Measurements from ENCODE around the gene TEC. TPM values are rescaled to one million over a fixed set of nuclear protein-coding genes. Genes with fewer than 3 reads are reported as not detected.

Gene TEC
- total and polyA plus RNA-seq, 9 of the 15 experiments (the other 6 are each of a cell fraction or from before 2014, with no cell fraction given), result 5.3 to 14.7 (median 8.8) TPM

- TF ChIP-seq CREB3L1 (IDR thresholded peaks at IDR 0.05; ENCODE audit: borderline replicate concordance, low read depth) (no peak), SOX6 (IDR thresholded peaks at IDR 0.05) (0 out of 2 replicates have a peak, but pooled peaks have one; percentile 23), NCOA1 (IDR thresholded peaks at IDR 0.05; ENCODE audit: low read depth) (no peak), ZNF584 (CRISPR knock-in tag; IDR thresholded peaks at IDR 0.05; ENCODE audit: low read depth) (no peak), ARNT (IDR thresholded peaks at IDR 0.05) (0 out of 4 replicates have a peak, but pooled peaks of 1 of the 2 experiments have one; percentile 15), ARID1B (IDR thresholded peaks at IDR 0.05) (peak; percentile 29; the same call in 1 of the 2 replicates), ZBTB12 (CRISPR knock-in tag; IDR thresholded peaks at IDR 0.05) (no peak)
- TF ChIP-seq, protein P1, sequence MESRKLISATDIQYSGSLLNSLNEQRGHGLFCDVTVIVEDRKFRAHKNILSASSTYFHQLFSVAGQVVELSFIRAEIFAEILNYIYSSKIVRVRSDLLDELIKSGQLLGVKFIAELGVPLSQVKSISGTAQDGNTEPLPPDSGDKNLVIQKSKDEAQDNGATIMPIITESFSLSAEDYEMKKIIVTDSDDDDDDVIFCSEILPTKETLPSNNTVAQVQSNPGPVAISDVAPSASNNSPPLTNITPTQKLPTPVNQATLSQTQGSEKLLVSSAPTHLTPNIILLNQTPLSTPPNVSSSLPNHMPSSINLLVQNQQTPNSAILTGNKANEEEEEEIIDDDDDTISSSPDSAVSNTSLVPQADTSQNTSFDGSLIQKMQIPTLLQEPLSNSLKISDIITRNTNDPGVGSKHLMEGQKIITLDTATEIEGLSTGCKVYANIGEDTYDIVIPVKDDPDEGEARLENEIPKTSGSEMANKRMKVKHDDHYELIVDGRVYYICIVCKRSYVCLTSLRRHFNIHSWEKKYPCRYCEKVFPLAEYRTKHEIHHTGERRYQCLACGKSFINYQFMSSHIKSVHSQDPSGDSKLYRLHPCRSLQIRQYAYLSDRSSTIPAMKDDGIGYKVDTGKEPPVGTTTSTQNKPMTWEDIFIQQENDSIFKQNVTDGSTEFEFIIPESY (CRISPR knock-in tag; IDR thresholded peaks at IDR 0.05), result no peak
These were observed 35.1 kb downstream of the TEC start (continued) for GRCh38 chr4:48234575-48234974.

All from K562 (cell line).